IPS DF 4.7 (cell line): Measurements from ENCODE around the gene EEPD1.
"Not testable (repeated sequence)": the region's sequence is repeated elsewhere in the genome, so short reads cannot be mapped to it uniquely, and the experiment has no call there.

Source experiments
- DNase-seq: peaks from one replicate; pipeline ENCODE4 v3.0.0-alpha.2; 2013; ENCODE audit warnings: low spot score; ENCODE audit errors: extremely low read depth

The EEPD1 gene

DNA sequence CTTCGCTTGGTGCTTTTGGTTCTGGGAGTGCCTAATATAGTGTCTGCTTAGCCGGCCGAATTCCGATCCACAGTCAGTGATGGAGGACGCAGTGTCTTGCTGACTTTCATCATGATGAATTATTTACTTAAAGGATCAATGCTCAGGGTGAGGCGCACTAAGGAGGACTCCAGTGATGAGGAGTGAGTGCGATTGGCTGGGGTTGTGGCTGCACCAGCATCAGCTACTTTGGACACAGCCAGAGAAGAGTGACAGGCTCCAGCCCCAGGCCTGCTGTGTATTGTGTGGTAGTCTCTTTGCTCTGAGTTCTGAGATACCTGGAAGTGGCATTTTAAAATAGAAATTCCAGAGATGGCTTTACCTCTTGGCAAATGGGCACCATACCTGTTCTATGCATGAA, 163.3 kb downstream of the EEPD1 start:
- DNase-seq: no peak

DNA sequence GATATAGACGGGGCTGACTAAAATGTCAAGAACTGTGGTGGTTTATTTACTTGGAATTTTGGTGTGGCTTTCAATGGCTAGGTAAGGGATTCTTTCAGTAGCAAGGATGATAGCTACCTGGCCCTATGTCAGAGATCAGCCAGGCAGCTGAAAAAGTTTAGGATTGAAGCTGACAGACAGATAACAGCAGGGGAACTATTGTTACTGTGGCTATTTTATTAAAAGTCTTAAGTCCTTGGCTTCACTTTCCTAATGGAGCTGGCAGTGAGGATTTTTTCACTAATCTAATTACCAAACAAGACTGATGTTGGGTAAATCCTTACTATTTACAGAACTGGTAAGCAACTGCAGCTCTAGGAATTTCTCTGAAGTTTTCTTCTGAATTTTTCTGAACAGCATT, 164.2 kb downstream of the EEPD1 start:
- DNase-seq: no peak

DNA sequence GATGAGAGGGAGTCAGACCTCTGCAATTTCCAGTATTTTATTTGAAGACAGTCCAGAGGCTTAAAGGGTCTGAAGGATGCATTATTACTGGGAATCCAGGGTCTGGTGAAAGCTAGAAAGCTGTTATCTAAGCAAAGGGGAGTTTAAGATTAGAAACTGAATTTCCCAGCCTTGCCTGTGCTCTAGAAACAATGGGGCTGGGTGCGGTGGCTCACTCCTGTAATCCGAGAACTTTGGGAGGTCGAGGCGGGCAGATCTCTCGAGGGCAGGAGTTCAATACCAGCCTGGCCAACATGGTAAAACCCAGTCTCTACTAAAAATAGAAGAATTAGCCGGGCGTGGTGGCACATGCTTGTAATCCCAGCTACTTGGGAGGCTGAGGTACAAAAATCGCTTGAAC, 165.1 kb downstream of the EEPD1 start:
- no peak for DNase-seq

DNA sequence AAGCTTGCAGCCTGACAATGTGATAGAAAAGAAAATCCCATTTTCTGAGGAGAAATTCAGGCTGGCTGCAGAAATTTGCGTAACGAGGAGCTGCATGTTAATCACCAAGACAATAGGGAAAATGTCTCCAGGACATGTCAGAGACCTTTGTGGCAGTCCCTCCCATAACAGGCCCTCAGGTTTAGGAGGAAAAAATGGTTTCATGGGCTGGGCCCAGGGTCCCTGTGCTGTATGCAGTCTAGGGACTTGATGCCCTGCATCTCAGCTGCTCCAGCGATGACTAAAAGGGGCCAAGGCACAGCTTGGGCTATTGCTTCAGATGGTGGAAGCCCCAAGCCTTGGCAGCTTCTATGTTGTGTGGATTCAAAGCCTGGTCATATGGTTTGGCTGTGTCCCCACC, 168.2 kb downstream of the EEPD1 start:
- not testable (repeated sequence) for DNase-seq

DNA sequence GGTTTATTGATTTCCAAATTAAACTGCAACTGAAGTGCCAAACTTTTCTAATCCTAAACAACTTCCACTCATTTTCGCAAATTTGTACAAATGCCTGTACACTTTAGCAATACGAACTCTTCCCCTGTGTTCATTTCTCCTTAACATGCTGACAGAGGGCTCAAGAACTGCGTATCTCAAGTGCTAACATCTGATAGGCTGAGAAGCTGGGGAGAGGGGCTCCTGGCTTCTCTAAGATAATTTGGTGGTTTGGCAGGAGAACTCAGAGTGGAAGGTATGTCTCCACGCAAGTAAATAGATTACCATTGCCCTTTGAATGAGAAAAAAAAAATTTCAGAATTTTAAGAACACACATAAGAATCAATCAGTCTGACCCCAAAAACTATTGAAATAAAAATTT, 183.3 kb downstream of the EEPD1 start:
- no peak for DNase-seq

DNA sequence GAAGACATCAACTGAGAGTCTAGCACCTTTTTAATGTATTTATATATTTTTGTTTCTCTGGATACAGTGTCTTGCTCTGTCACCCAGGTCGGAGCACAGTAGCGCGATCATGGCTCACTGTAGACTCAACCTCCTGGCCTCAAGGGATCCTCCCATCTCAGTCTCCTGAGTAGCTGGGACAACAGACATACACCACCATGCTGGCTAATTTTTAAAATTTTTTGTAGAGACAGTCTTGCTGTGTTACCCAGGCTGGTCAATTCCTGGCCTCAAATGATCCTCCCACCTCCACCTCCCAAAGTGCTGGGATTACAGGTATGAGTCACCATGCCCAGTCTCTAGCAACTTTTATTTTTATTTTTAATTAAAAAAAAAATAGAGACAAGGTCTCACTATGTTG, 185.2 kb downstream of the EEPD1 start:
- no peak for DNase-seq

DNA sequence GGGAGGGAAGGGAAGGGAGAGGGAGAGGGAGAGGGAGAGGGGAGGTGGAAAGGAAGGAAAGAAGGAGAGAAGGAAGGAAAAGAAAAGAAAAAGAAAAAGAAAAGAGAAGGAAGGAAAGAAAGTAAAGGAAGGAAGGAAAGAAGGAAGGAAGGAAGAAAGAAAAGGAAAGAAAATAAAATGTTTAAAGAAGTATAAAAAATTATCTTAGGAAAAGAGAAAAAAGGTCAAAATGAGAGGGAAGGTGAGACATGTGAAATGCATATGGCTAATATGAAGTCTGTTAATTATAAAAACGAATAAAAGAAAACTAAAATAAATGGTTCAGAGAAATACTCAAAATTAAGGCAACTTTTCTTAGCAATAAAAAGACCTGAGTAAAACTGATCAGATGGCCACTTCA, 190.5 kb downstream of the EEPD1 start:
- DNase-seq: no peak

DNA sequence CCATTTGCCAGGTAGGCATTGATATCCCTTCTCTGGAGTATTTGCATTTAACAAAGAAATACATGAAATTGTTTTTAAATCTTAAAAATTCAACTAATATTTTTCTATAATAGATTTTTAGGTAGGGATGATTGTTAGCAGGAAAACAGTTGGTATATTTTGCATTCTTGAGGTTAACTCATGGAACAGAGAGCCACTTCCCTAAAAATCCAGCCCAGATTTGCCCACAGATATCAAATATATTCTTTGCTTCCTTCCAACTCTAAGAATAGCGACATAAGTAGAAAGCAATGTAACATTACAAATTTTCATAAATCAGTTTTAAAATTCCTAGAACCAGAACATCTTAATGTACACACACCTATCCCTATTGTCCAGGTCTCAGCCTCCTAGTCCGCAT, 191.6 kb downstream of the EEPD1 start:
- no peak for DNase-seq

DNA sequence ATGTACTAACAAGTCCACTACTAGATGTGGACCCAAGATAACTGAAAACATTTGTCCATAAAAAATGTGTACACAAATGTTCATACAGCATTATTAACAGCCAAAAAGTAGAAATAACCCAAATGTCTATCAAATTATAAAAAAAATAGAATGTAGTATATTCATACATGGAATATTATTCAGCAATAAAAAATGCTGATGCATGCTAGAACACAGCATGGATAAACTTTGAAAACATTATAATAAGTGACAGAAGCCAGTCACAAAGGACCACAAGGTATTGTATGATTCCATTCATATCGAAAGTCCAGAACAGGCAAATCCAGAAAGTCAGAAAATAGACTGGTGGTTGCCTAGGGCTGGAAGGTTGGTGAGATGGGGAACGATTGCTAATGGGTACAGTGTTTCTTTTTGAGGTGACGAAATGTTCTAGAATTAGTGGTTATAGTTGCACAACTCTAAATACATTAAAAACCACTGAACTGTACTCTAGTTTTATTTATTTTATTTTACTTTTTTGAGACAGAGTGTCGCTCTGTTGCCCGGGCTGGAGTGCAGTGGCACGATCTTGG, 193.3 kb downstream of the EEPD1 start:
- no peak for DNase-seq

DNA sequence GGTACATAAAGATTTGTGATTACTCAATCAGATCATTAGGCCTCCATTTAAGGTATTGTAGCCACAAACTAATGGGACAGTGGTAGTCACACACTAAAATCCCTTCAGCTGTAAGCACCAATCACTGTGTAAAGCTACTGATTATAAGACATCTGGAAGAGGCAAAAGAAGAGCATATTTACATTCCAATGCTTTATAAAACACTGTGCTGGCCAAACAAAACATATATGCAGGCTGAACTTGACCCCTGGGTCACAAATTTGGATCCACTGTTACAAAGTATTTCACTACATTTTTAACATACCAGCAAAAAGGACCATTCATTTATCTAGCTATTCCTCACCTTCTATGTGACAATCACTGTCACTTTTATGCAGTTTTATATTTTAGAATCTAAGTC, 195.2 kb downstream of the EEPD1 start:
- DNase-seq: no peak

DNA sequence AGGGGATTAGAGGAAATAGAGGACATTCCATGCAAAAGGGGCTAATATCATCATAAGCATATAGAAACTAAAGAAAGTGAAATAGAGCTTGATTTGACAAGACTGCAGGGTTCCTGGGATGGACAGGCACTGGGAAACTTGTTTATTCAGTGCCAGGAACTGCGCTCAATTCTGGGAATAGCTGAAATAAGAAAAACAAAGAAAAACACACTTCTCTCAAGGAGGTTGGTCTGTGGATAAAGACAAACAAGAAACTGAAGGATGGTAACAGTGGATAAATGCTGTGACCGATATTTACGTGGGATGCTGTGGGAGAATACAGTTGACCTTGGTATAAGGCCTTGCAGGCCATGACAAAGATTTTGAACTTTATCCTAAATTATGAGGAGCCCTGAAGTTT, 195.7 kb downstream of the EEPD1 start:
- no peak for DNase-seq

DNA sequence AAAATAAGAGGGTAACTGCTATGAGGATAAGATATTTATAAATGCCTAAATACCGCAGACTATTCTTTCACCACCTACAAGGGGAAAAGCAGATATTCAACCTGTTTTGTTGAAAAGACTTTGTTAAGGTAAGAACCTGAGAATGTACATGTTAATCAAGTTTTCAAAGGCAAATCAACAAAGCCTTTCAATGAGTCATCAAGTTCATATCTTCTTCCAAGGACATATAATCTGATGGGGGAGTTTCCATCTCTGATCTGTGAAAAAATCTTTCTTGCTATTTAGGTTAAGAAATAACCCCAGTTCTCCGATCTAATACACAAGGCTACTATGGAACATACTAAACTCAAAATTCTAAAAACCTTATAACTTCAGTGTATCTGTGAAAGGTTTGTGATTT, 196.6 kb downstream of the EEPD1 start:
- DNase-seq: no peak
